HepG2 (cell line): ENCODE measurements around the gene UBE2G2. TPM values are rescaled to one million over a fixed set of nuclear protein-coding genes. Genes with fewer than 3 reads are reported as not detected.

ENCODE experiments used
- GABPA ChIP-seq, 2 experiments: IDR thresholded peaks; 2 replicates each; pipeline ENCODE4 v1.6.1; 2011 to 2016; ENCODE audit warnings: low read depth in 2 of 2, low read length in 1 of 2, missing biosample characterization in 1 of 2, missing genetic modification characterization in 1 of 2
- MEIS2 ChIP-seq: sonication (generic); formaldehyde crosslinking; IDR thresholded peaks from 2 replicates; pipeline ENCODE4 v1.9.0; 2021; ENCODE audit warnings: mild to moderate bottlenecking, missing genetic modification reagents
- PPARG ChIP-seq: conservative IDR thresholded peaks from 2 replicates; pipeline ENCODE4 v1.6.1; 2016; ENCODE audit warnings: missing biosample characterization, missing genetic modification reagents
- RAD21 ChIP-seq: fragments of 450-650 bp; formaldehyde crosslinking; IDR thresholded peaks from 2 replicates; pipeline ENCODE4 v1.5.0; 2020; ENCODE audit warnings: mild to moderate bottlenecking
- SIN3A ChIP-seq: IDR thresholded peaks from 2 replicates; pipeline ENCODE4 v1.6.1; 2011; ENCODE audit warnings: low read depth, mild to moderate bottlenecking, control low read depth, low read length, borderline replicate concordance
- SMC3 ChIP-seq: IDR thresholded peaks from 2 replicates; pipeline ENCODE4 v1.6.1; 2011; ENCODE audit warnings: low read length, improper control_type of control experiment
- SRSF4 ChIP-seq: fragments of 200-400 bp; formaldehyde crosslinking; IDR thresholded peaks from one replicate; pipeline ENCODE4 v1.6.1; 2018; ENCODE audit warnings: mild to moderate bottlenecking, low read depth, low read length, moderate library complexity; ENCODE audit not compliant: poor library complexity, severe bottlenecking
- STAG1 ChIP-seq: sonication (generic); formaldehyde crosslinking; IDR thresholded peaks from 2 replicates; pipeline ENCODE4 v1.4.0; 2020; ENCODE audit warnings: missing genetic modification reagents
- TFDP2 ChIP-seq: sonication (generic); formaldehyde crosslinking; IDR thresholded peaks from 2 replicates; pipeline ENCODE4 v1.4.0; 2020; ENCODE audit warnings: missing genetic modification reagents
- TOPORS ChIP-seq: sonication (generic); formaldehyde crosslinking; IDR thresholded peaks from 2 replicates; pipeline ENCODE4 v1.8.0; 2023; ENCODE audit warnings: mild to moderate bottlenecking, missing genetic modification reagents
- ZFYVE20 ChIP-seq: sonication (generic); formaldehyde crosslinking; IDR thresholded peaks from 2 replicates; pipeline ENCODE4 v1.8.0; 2023; ENCODE audit warnings: low read depth, mild to moderate bottlenecking, moderate library complexity, missing genetic modification reagents, borderline replicate concordance
- ZMAT3 ChIP-seq: sonication (generic); formaldehyde crosslinking; conservative IDR thresholded peaks from 2 replicates; pipeline ENCODE4 v1.7.0; 2021; ENCODE audit warnings: missing genetic modification reagents
- ZNF143 ChIP-seq: sonication (generic); formaldehyde crosslinking; IDR thresholded peaks from 2 replicates; pipeline ENCODE4 v1.4.0; 2020; ENCODE audit warnings: missing genetic modification reagents
- ZNF333 ChIP-seq: sonication (generic); formaldehyde crosslinking; IDR thresholded peaks from 2 replicates; pipeline ENCODE4 v1.4.0; 2020; ENCODE audit warnings: mild to moderate bottlenecking, missing genetic modification reagents, borderline replicate concordance
- ZNF580 ChIP-seq: IDR thresholded peaks from 2 replicates; pipeline ENCODE4 v1.6.1; 2016; ENCODE audit warnings: low read depth, borderline replicate concordance
- ZSCAN21 ChIP-seq: sonication (generic); formaldehyde crosslinking; IDR thresholded peaks from 2 replicates; pipeline ENCODE4 v1.8.0; 2022; ENCODE audit warnings: mild to moderate bottlenecking, missing genetic modification reagents, moderate library complexity, borderline replicate concordance
- ZSCAN9 ChIP-seq: IDR thresholded peaks from 2 replicates; pipeline ENCODE4 v1.6.1; 2016; ENCODE audit warnings: borderline replicate concordance
- polyA plus RNA-seq, 8 experiments: library from polyadenylated mRNA; depleted of rRNA in 3 of 8; stranded (reverse) in 7 of 8; unstranded in 1 of 8; fragments of >200 nt; fragmentation: Illumina TruSeq in 4 of 8; extraction: Trizol in 4 of 8; gene quantifications; 2 replicates each; pipeline versions ENCODE4 v1.2.1 to v1.2.3, GENCODE V29; 2011 to 2016; ENCODE audit warnings: low read depth in 4 of 8, missing spikeins in 1 of 8, mixed read lengths in 1 of 8; ENCODE audit not compliant: insufficient read depth in 1 of 8
- total RNA-seq, 5 experiments: library from RNA; depleted of rRNA; stranded (reverse); fragments of >200 nt; fragmentation: Illumina TruSeq; extraction: Trizol; gene quantifications; 2 replicates each; pipeline ENCODE4 v1.2.3, GENCODE V29; 2016; ENCODE audit warnings: low read depth in 1 of 5
- TF ChIP-seq, protein P1 (sequence below), 2 experiments: sonication (generic) in 1 of 2; formaldehyde crosslinking in 1 of 2; IDR thresholded peaks; 2 replicates each; pipeline versions ENCODE4 v1.6.1 to v1.9.0; 2014 to 2022; ENCODE audit warnings: antibody characterized with exemption in 1 of 2, borderline replicate concordance in 1 of 2, inconsistent platforms in 1 of 2, low read depth in 1 of 2, missing genetic modification reagents in 1 of 2

The UBE2G2 gene
- total and polyA plus RNA-seq, 2 of the 13 experiments (the other 11 are each of a cell fraction or from before 2014, with no cell fraction given) = 55.4 to 92.0 TPM

GRCh38 chr21:44800103-44800502 is 1.5 kb downstream of the UBE2G2 start (continued):
- TF ChIP-seq, protein P1, sequence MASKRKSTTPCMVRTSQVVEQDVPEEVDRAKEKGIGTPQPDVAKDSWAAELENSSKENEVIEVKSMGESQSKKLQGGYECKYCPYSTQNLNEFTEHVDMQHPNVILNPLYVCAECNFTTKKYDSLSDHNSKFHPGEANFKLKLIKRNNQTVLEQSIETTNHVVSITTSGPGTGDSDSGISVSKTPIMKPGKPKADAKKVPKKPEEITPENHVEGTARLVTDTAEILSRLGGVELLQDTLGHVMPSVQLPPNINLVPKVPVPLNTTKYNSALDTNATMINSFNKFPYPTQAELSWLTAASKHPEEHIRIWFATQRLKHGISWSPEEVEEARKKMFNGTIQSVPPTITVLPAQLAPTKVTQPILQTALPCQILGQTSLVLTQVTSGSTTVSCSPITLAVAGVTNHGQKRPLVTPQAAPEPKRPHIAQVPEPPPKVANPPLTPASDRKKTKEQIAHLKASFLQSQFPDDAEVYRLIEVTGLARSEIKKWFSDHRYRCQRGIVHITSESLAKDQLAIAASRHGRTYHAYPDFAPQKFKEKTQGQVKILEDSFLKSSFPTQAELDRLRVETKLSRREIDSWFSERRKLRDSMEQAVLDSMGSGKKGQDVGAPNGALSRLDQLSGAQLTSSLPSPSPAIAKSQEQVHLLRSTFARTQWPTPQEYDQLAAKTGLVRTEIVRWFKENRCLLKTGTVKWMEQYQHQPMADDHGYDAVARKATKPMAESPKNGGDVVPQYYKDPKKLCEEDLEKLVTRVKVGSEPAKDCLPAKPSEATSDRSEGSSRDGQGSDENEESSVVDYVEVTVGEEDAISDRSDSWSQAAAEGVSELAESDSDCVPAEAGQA (IDR thresholded peaks at IDR 0.05; ENCODE audit: low read depth) = no peak
- TF ChIP-seq, protein P1 (CRISPR knock-in tag; IDR thresholded peaks at IDR 0.05; ENCODE audit: borderline replicate concordance) = no peak
- no peak for TF ChIP-seq SIN3A
- no peak for TF ChIP-seq ZSCAN21 (CRISPR knock-in tag)
- TF ChIP-seq ZFYVE20 (CRISPR knock-in tag) = no peak
- TF ChIP-seq ZMAT3 = no peak
- peak; percentile 59 for TF ChIP-seq TFDP2 (CRISPR knock-in tag)
- no peak for TF ChIP-seq ZNF143 (CRISPR knock-in tag)
- TF ChIP-seq RAD21 = peak; percentile 23; the same call in 1 of the 2 replicates
- 0 out of 2 replicates have a peak, but pooled peaks have one; percentile 28 for TF ChIP-seq ZSCAN9 (CRISPR knock-in tag)
- TF ChIP-seq TOPORS (CRISPR knock-in tag) = no peak
- peak; percentile 77 for TF ChIP-seq SMC3
- 0 out of 2 replicates have a peak, but pooled peaks have one; percentile 27 for TF ChIP-seq MEIS2 (CRISPR knock-in tag)
- no peak for TF ChIP-seq PPARG (CRISPR knock-in tag)
- TF ChIP-seq STAG1 (CRISPR knock-in tag) = peak; percentile 78
- no peak for TF ChIP-seq ZNF333 (CRISPR knock-in tag)
- TF ChIP-seq ZNF580 = no peak
- TF ChIP-seq GABPA (IDR thresholded peaks at IDR 0.05; ENCODE audit: low read depth, low read length) = no peak
- peak; percentile 47; the same call in 1 of the 2 replicates for TF ChIP-seq GABPA (CRISPR knock-in tag; IDR thresholded peaks at IDR 0.05; ENCODE audit: low read depth)
- TF ChIP-seq SRSF4 = no peak
